H1 (cell line): ENCODE data around the gene MBD3L2. TPM values are rescaled to one million over a fixed set of nuclear protein-coding genes. Genes with fewer than 3 reads are reported as not detected.

ENCODE experiments used
- ASH2L ChIP-seq: fragments of 200-600, 300-600 bp; sonication (generic); IDR thresholded peaks from one replicate; pipeline ENCODE4 v1.7.1; 2017; ENCODE audit warnings: low read length
- KDM4A ChIP-seq: IDR thresholded peaks from one replicate; pipeline ENCODE4 v1.7.1; 2012; ENCODE audit warnings: low read depth, mild to moderate bottlenecking, moderate library complexity, low read length, inconsistent platforms; ENCODE audit not compliant: severe bottlenecking
- NRF1 ChIP-seq: IDR thresholded peaks from 2 replicates; pipeline ENCODE4 v1.6.1; 2011; ENCODE audit warnings: mild to moderate bottlenecking, low read depth, low read length, improper control_type of control experiment
- PHF8 ChIP-seq: fragments of 200-600 bp; sonication (generic); conservative IDR thresholded peaks from 2 replicates; pipeline ENCODE4 v1.7.1; 2012; ENCODE audit warnings: low read depth, mild to moderate bottlenecking, inconsistent platforms, low read length, moderate library complexity
- POLR2A ChIP-seq, 2 experiments: IDR thresholded peaks; 1 replicate in 1 of 2; 2 replicates in 1 of 2; pipeline ENCODE4 v1.6.1; 2011; ENCODE audit warnings: low read depth in 2 of 2, low read length in 2 of 2, mild to moderate bottlenecking in 2 of 2; ENCODE audit errors: control extremely low read depth in 1 of 2
- POLR2AphosphoS5 ChIP-seq: IDR thresholded peaks from 2 replicates; pipeline ENCODE4 v1.6.1; 2011; ENCODE audit warnings: low read depth, low read length
- RBBP5 ChIP-seq: IDR thresholded peaks from 2 replicates; pipeline ENCODE4 v1.7.1; 2012; ENCODE audit warnings: low read depth, mild to moderate bottlenecking, inconsistent platforms, low read length, moderate library complexity, borderline replicate concordance
- RNF2 ChIP-seq: fragments of 200-900, 300-1000 bp; sonication (generic); IDR thresholded peaks from 2 replicates; pipeline ENCODE4 v1.7.1; 2016; ENCODE audit warnings: borderline replicate concordance, low read depth, mild to moderate bottlenecking, antibody characterized with exemption, low read length; ENCODE audit not compliant: poor library complexity, severe bottlenecking; ENCODE audit errors: missing control alignments
- RXRA ChIP-seq: IDR thresholded peaks from 2 replicates; pipeline ENCODE4 v1.6.1; 2011; ENCODE audit warnings: low read depth, mild to moderate bottlenecking, low read length, moderate library complexity; ENCODE audit not compliant: insufficient read depth
- SIN3A ChIP-seq, 2 experiments: IDR thresholded peaks in 1 of 2; conservative IDR thresholded peaks in 1 of 2; 2 replicates each; pipeline ENCODE4 v1.6.1; 2011 to 2012; ENCODE audit warnings: low read length in 2 of 2, improper control_type of control experiment in 1 of 2, low read depth in 1 of 2, mild to moderate bottlenecking in 1 of 2
- SIX5 ChIP-seq: IDR thresholded peaks from 2 replicates; pipeline ENCODE4 v1.6.1; 2011; ENCODE audit warnings: mild to moderate bottlenecking, low read depth, low read length
- SP1 ChIP-seq: IDR thresholded peaks from 2 replicates; pipeline ENCODE4 v1.6.1; 2011; ENCODE audit warnings: low read depth, low read length
- SP2 ChIP-seq: IDR thresholded peaks from 2 replicates; pipeline ENCODE4 v1.6.1; 2012; ENCODE audit warnings: mild to moderate bottlenecking, low read length, inconsistent platforms
- TAF1 ChIP-seq: IDR thresholded peaks from 2 replicates; pipeline ENCODE4 v1.6.1; 2011; ENCODE audit warnings: mild to moderate bottlenecking, low read depth, low read length
- TAF7 ChIP-seq: optimal IDR thresholded peaks from 2 replicates; pipeline ENCODE3; 2011; ENCODE audit warnings: low read depth, mild to moderate bottlenecking, inconsistent platforms, low read length, moderate library complexity, borderline replicate concordance
- TBP ChIP-seq: IDR thresholded peaks from 2 replicates; pipeline ENCODE4 v1.6.1; 2011; ENCODE audit warnings: low read depth, low read length, improper control_type of control experiment
- polyA plus RNA-seq, 7 experiments: library from polyadenylated mRNA; depleted of rRNA in 3 of 7; stranded (reverse) in 5 of 7; unstranded in 2 of 7; fragments of >200 nt in 5 of 7; fragments of 200-250 nt in 2 of 7; gene quantifications; 1 replicate in 5 of 7; 2 replicates in 1 of 7; 4 replicates in 1 of 7; pipeline versions ENCODE4 v1.2.1 to v1.2.3, GENCODE V29; 2011 to 2013; ENCODE audit warnings: missing spikeins in 2 of 7, mixed read lengths in 2 of 7
- total RNA-seq: library from RNA; stranded (reverse); fragmentation: NEBNext Ultra II Directional; extraction: Animal tissue kit (Norgen Biotek cat#: 25700); gene quantifications from 2 replicates; pipeline ENCODE4 v1.2.1, GENCODE V29; 2021
- TF ChIP-seq, protein P1 (sequence below): IDR thresholded peaks from 2 replicates; pipeline ENCODE4 v1.6.1; 2012; ENCODE audit warnings: inconsistent platforms

Gene MBD3L2
- total and polyA plus RNA-seq, 2 of the 8 experiments (the other 6 are each of a cell fraction or from before 2014, with no cell fraction given): not detected

DNA sequence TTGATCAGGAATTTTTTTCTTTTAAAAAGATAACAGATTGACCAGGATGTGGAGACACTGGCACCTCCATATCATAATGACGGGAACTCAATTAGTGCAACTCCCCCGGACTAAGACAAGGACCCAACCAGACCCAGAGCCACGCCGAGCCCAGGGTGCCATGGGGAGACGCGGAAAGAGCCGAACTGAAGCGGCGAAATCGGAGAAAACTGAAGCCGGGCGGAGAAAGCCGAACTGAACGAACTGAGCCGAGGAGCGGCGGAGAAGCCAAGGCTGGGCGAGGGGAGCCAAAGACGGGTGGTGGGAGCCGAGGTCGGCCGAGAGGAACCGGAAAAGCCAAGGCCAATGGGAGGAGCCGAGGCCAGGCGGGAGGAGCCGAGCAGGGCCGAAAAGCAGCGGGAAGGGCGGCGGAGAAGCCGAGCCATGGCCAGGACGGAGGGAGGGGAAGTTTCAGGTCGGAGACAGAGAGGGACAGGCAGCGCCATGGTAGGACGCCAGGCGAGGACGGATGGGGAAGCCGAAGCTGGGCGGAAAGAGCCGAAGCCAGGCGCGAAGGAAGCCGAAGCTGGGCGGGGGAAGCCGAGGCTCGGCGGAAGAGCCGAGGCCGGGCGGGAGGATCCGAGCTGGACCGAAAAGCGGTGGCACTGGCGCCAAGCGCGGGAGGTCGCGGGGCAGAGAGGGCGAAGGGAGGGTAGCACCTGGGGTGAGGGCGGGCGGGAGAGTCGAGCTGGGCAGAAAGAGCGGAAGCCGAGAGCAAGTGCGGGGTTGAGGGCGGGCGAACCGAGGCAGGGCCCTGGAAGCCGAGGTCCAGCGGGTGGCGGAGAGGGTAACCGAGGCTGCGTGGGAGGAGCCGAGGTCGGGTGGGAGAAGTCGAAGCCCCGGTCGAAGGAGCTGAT is 49.8 kb downstream of the MBD3L2 start (continued):
- TF ChIP-seq RBBP5 (no peak; the same call in 1 of the 2 replicates), RXRA (no peak), ASH2L (peak; percentile 1), POLR2A (IDR thresholded peaks at IDR 0.05; ENCODE audit: control extremely low read depth in 1 of 2, low read depth in 2 of 2, low read length in 2 of 2) (peak; percentile 69 to 73), POLR2AphosphoS5 (peak; percentile 52), RNF2 (no peak), TAF7 (peak; percentile 15), PHF8 (peak; percentile 76), TBP (peak; percentile 48), SP1 (0 out of 2 replicates have a peak, but pooled peaks have one; percentile 41), TAF1 (peak; percentile 58; the same call in 1 of the 2 replicates), NRF1 (no peak), SP2 (no peak), SIX5 (no peak), KDM4A (peak; percentile 94), SIN3A (conservative IDR thresholded peaks at IDR 0.05 in 1 of 2, IDR thresholded peaks at IDR 0.05 in 1 of 2; ENCODE audit: low read depth in 1 of 2, low read length in 2 of 2) (no peak; a peak in 1 of 4 replicates)
- TF ChIP-seq, protein P1, sequence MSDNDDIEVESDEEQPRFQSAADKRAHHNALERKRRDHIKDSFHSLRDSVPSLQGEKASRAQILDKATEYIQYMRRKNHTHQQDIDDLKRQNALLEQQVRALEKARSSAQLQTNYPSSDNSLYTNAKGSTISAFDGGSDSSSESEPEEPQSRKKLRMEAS: peak; percentile 59
